HL-60 (cell line): ENCODE measurements around the gene CPNE4.

ENCODE experiments used
- DNase-seq, 2 experiments: peaks; one replicate each; pipeline ENCODE4 v3.0.0-alpha.2; 2010 to 2020; ENCODE audit warnings: low read depth in 1 of 2, low spot score in 1 of 2
- H3K27ac ChIP-seq: fragments of 250-450 bp; sonication (Bioruptor Pico); replicated peaks from 2 replicates; pipeline ENCODE4 v1.5.1; 2020; ENCODE audit warnings: mild to moderate bottlenecking, moderate library complexity
- H3K27me3 ChIP-seq: fragments of 250-450 bp; sonication (Bioruptor Pico); 2 replicates; pipeline ENCODE4 v1.5.1; 2021; ENCODE audit warnings: mild to moderate bottlenecking, moderate library complexity; ENCODE audit not compliant: insufficient read depth, poor library complexity, severe bottlenecking
- H3K4me3 ChIP-seq: replicated peaks from 2 replicates; pipeline ENCODE4 v1.5.1; 2011; ENCODE audit warnings: mild to moderate bottlenecking, control low read depth, low read length; ENCODE audit not compliant: insufficient read depth
- CTCF ChIP-seq: IDR thresholded peaks from one replicate; pipeline ENCODE4 v1.5.1; 2011; ENCODE audit warnings: low read length, control low read depth, inconsistent platforms; ENCODE audit not compliant: insufficient read depth
- GABPA ChIP-seq: IDR thresholded peaks from 2 replicates; pipeline ENCODE4 v1.6.1; 2012; ENCODE audit warnings: low read depth
- POLR2AphosphoS5 ChIP-seq: IDR thresholded peaks from 2 replicates; pipeline ENCODE4 v1.6.1; 2012; ENCODE audit warnings: low read depth
- REST ChIP-seq: IDR thresholded peaks from 2 replicates; pipeline ENCODE4 v1.6.1; 2012; ENCODE audit warnings: low read depth; ENCODE audit not compliant: insufficient replicate concordance
- SPI1 ChIP-seq: IDR thresholded peaks from 2 replicates; pipeline ENCODE4 v1.6.1; 2012; ENCODE audit warnings: low read depth, mild to moderate bottlenecking, borderline replicate concordance

The CPNE4 gene

GRCh38 chr3:131789188-131789587 lies 245.6 kb downstream of the CPNE4 start:
- TF ChIP-seq CTCF (no peak), GABPA (no peak), POLR2AphosphoS5 (no peak), REST (no peak), SPI1 (no peak)
- no peak for DNase-seq
- Histone ChIP-seq H3K27me3 (no peaks in the 10 kb centered on the region), H3K27ac (no peak overlapping the region), H3K4me3 (no peak overlapping the region)

- Histone ChIP-seq H3K4me3 (no peak overlapping the region), H3K27ac (no peak overlapping the region), H3K27me3 (no peaks in the 10 kb centered on the region)
- no peak for DNase-seq
- TF ChIP-seq REST = no peak
- TF ChIP-seq POLR2AphosphoS5 = no peak
- no peak for TF ChIP-seq SPI1
- TF ChIP-seq CTCF = no peak
Measured at GRCh38 chr3:131786386-131786785, 248.4 kb downstream of the CPNE4 start.

- Histone ChIP-seq H3K4me3 (no peak overlapping the region), H3K27me3 (no peaks in the 10 kb centered on the region), H3K27ac (no peak overlapping the region)
- TF ChIP-seq POLR2AphosphoS5 (no peak), GABPA (no peak), REST (no peak), SPI1 (no peak), CTCF (no peak)
- no peak for DNase-seq
Measured at GRCh38 chr3:131782751-131783150, 252.1 kb downstream of the CPNE4 start.
